GM21529 (cell line): ENCODE data around the gene SLC49A3.
"Not testable (repeated sequence)": the region's sequence is repeated elsewhere in the genome, so short reads cannot be mapped to it uniquely, and the experiment has no call there.

ENCODE experiments used
- ATAC-seq: cut with Tn5 transposase; IDR thresholded peaks from one replicate; pipeline ENCODE4 v1.9.1; 2021; ENCODE audit not compliant: unreplicated experiment

Gene SLC49A3

DNA sequence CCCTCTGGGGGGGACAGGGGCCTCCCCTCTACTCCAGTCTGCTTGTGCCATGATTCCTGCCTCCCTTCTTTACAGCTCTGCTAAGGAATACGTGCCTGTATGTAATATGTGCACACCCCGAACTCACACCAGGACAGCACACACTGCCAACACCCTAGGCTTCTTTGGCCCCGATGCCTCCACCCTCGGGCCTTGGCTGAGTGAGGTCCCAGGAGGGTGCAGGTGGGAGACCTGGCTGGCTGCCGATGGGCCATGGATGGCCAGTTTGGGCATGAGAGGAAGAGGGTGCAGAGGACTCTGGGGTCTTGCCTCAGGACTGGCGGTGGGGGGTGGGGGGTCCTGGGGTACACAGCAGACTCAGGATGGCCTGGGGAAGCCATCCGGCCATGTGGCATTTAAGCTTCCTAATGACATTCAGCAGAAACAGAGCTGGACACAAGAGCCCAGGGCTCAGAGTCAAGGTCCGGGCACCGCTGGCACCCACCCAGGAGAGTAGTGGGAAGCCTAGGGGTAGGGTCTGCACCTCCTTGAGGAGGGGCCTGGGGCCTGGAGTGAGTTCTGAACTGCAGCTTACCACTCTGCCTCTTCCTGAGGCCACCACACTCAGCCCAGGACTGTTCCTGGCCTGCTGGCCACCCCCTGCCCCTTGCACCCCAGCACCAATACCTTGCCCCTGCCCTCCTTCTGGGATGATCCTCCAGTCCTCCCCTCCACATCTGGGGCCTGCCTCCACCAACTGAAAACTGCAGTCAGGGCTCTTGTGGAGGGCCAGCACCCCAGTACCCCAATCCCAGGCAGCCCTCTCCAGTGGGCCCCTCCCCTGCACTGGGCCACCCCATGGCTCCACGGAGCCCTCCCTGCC, 14.6 kb upstream of the SLC49A3 start:
- ATAC-seq, result no peak

DNA sequence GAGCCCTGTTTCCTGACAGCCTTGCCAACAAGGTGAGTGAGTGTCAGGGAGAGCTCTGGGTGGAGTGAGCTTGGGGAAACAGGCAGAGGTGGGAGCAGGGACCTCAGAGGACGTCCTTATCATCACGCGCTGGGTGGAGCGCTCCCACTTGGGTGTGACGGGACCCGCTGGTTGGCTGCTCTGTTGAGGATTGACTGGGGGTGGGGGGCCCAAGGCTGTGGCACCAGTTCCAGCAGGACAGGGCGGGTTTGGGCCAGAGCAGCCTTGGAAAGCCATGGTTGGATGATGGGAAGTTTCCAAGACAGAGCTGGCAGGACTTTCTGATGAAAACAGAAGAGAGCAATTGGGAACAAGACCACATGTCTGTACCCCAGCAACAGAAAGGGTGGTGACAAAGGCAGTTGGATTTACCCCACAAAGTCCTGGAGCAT, 13.7 kb upstream of the SLC49A3 start:
- ATAC-seq, result no peak

DNA sequence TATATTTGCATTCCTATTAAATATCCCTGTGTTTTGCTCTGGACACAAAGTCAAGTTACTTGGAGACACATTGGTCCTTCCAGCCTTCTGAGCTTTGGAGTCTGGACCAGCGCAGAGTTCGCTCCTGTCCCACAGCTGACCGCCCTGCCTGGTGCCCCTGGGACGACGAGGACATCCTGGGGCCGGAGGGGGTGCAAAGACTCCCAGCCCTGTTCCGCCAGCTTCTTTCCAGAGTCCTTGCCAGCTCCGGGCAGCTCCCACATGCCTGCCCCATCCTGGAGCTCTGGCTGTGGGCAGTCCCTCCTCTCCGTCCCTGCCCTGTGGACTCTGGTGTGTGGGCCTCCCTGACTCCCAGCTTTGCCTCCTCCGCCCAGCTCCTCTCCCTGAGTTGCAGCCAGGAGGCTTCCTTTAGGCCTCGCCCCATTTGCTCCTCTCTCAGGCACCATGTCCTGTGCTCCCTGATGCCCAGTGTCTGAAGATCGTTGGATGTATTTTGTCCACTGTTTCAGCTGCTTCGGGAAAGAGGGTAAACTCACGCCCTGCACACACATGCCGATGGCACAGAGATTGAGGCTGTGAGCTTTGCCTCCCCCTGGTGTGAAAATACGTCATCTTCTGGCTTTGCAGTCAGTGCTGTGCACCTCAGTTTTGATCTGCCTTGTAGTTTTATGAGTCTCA, 11.8 kb upstream of the SLC49A3 start:
- no peak for ATAC-seq

DNA sequence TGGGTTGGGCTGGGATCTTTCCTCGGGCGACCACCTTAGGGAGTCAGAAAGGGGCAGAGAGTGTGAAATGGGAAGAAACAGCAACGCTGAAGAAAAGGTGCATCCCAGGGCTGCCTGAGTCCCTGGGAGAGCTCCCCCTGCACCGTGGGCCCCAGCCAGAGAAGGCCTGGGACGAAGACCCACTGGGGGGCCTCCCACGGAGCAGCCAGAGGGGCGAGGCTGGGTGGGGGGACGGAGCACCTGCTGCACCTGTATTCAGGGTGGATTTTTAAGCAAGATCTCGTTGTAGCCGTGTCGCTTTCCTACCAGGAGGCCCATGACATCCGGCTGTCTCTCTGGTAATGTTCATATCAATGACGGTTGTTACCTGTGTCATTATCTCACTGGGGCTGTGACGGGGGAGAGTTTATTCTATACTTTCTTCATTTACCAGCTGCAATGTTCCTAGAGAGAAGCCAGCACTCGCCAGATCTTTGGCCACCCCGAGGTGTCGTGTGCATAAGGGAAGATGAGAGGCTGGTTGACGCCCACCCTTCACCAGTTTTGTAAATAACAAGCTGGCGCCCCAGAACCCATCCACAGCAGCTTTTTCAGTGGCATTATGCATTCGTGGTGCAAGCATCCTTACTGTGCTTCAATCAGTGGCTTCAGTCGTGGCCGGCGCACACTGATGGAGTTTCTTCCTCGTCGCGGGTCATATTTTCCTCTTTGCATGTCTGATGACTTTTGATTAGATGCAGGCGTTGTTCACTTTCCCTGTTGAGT, 11.0 kb upstream of the SLC49A3 start:
- no peak for ATAC-seq

DNA sequence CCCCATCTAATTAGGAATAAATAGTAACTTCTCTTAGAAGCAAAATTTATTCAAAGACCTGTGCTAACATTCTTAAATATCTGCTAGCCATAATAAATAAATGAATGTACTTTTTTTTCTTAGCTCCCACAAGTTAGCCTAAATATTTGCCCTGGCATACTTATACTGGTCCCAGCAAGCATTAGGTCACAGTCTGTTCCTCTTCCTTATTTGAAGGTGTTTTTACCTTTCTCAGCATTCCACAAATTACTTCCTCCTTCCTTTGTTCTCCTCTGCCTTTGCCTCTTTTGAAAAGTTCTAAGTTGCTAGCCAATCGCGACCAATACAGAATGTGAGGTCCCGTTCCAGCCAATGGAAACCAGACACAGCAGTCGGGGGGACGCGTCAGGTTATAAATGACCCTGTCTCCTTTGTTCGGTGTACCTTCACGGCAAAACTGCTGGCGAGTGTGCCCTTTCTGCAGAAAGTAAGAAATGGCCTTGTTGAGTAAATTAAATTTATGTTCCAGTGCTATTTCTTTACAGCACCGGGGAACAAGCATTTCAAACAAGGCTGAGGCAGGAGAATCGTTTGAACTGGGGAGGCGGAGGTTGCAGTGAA, 5.5 kb upstream of the SLC49A3 start:
- ATAC-seq, result not testable (repeated sequence)

DNA sequence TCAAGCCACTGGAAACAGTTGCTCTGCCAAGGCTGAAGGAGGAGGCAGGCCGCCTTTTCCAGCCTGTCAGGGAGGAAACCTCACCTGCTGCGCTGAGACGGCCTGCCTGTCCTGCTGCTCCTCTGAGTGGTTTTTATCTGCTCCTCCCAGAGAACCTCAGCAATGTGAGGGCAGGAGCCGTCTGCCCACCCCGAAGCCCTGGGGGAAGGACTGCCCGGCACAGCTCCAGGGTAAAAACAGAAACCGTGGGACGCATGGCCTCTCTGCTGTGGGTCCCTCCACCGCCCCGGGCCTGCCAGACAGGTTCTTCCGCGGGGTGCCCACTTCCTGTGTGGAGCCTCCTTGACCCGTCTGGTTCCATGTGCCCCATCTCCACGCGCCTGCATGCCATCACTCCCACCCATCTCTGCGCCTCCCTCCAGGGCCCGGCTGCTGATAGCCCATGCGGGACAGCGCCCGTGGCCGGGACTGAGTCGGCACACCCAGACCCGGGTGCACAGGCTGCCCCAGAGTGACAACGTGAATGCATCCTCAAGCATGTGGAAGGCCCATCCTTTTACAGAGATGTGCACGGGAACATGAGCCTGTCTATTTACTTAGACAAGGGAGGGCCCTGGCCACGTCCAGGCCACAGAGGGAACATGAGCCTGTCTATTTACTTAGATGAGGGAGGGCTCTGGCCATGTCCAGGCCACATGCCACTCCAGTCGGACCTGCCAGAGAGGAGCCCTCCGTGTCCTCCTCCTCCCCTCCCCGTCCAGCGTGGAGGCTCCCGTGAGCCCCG, 4.0 kb upstream of the SLC49A3 start:
- no peak for ATAC-seq

DNA sequence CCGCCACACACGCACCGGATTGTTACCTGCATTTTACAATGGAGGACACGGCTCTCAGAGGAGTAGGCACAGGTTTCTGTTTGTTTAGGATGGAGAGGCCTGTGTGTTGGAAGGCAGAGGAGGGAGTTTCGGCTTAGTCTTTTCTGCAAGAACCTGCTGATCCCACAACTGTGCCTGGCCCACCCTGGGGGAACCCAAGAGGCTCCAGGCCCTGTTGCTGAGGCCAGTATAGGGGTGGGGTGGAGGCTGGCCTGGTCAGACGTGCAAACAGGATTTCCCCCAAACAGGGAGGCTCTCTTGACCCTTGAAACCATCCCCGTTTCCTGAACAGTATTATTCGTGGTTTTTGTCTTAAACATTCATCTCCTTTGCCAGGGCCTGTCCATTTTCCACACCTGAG, 772 bp upstream of the SLC49A3 start:
- ATAC-seq, result no peak

DNA sequence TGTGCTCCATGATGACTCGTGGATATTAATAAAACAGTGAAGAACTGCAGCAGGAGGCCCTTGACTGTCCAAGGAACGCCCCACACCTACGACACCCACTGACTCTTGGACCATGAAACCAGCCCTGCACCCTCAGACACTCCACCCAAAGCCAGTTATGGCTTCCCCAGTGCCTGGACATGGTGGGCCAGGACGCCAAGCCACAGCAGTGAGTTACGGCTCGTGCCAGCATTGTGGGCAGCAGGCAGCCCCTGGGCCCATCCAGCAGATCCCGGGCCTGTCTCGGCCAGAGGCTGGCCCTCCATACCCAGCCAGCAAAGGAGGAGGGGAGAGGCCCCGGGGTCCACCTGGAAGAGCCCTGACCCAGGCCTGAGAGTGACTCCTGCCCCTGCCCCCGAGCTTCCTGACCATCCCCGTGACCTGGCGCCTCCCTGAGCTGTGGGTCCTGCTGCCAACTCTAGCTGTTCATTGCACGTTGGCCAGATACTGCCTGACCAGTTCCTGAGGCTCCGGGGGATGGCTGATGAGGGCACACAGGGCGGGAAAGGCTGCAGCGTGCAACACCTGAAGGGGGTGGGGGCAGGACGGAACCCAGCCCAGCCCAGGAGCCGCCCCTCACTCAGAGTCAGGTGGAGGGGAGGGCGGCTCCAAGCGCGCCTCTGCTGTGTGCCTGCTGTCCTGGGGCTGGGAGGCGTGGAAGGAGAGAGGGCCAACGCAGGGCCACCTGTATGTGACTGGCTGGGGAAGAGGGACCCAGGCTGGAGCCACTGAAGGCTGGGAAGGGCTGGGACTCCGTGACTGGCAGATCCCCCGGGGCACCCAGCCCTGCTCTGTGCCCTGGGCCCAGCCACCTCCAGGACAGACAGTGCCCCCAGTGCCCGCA, 739 bp downstream of the SLC49A3 start:
- no peak for ATAC-seq

DNA sequence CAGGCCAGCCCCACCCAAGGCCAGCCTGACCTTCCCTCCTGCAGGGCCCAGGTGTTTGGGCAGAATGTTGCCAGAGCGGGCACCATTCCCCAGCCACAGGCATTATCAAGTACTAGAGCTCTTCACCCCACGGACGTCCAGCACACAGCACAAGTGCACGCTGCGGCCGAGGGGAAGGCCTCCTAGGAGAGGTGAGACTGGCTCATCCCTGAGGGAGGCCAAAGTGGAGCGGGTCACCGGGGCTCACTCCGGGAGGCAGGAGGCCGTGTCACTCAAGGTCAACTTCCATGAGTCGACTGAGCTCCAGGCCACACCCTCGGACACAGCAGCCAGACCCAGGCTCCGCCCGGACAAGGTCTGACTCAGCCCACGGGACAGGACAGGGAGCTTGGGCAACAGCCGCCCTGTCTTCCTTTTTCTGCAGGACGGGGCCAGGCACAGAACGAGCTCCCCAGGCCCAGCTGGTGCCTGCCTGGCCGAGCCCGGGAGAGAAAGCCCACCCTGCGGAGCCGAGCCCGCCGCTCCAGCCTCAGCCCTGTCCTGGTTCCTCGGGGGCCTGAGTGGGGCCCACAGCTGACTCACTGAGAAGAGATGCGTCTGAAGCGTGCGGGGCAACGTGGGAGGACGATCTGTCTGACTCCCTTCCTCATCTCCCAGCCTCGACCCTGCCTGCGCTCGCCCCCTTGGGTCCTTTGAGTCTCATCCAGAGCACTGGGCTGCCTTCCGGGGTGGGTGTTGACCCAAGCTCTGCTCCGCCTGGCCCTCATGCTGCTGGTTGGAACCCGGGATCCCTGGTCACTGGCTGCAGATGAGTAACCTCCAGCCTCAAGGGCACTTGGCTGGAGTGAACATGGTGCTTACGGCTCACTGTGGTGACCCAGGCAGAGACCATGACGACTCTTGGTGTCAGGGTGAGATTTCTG, 1.6 kb downstream of the SLC49A3 start:
- ATAC-seq, result no peak

DNA sequence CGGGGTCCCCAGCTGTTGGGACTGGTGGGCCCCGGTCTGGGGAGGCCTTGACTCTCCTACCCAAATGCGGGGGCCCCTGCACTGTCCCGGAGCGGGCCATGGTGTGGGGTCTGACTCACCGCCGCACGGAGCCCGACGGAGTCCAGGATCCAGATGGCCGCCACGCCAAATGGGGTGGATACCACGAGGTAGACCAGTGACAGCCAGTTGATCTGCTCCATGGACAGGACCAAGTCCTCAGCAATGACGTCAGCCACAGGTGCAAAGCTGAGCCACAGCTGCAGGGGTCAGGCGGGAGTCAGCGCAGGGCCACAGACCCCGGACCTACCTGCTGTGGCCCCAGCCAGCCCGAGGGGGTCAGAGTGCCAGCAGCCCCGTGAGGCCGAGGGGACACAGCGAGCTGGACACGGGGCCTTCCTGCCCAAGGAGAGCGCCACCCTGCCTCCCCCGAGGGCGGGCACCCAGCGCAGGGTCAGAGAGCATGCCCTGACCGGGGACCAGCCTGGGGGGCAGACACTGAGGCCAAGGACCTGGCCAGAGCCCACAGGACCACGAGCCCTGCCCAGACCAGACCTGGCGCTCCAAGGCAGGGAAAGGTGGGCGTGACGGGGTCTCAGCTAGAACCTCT, 2.4 kb downstream of the SLC49A3 start:
- ATAC-seq, result no peak

DNA sequence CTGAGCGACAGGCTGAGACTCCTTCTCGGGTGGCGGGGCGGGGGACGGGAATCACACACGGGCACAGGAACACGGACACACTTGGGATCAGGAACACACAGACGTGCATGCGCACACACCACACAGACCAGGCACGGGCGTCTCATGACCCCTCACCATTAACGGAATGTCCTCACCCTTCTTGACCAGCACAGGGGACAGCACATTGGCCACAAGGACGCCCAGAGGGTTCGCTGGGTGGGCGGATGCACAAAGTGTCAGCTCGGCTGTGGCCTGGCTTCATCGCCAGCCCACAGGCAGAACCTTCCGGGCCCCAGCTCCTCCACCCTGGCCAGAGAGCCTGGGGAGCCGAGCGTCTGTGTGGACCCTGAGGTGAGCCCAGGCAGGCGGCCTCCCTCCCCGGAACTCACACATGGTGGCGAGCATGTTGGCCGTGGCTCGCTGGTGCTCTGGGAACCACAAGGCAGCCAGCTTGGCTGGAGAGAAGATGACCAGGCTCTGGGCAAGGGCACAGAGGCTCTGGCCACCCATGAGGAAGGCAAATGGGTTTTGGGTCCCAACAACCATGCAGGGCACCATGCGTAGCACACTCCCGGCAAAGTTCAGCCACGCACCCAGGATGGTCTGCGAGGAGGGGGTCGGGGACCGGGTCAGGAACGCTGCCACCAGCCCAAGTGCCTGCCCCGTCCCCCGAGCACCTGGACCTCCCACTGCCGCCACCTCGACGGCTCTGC, 3.1 kb downstream of the SLC49A3 start:
- no peak for ATAC-seq

DNA sequence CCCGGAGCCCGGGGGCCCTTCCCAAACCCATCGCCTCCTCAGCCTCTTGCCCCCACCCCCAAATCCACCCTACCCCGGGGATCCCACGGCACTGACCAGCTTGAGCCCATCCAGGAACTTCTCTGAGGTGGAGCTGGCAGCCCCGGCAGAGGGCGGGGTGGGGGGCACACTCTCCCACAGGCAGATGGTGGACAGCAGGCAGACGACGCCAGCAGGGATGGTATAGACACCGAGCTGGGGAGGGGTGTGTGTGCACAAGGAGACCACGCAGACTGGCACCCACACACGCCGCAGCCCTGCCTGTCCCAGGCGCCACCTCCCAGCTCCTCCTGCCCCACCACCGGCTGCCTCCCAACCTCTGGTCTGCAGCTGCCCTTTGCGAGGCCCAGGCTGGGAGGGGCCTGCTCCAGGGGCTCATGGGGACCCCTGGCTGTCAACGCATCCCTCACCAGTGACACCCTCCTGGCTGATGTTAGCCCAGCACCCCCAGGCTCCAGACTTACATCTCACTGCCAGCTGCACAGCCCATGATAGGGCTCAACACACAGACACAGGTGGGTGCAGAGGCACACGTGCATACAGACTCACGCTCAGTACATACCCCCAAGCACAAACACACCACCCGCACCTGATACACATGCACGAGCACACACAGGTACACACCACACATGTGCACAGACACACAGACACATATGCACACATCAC, 4.2 kb downstream of the SLC49A3 start:
- no peak for ATAC-seq

DNA sequence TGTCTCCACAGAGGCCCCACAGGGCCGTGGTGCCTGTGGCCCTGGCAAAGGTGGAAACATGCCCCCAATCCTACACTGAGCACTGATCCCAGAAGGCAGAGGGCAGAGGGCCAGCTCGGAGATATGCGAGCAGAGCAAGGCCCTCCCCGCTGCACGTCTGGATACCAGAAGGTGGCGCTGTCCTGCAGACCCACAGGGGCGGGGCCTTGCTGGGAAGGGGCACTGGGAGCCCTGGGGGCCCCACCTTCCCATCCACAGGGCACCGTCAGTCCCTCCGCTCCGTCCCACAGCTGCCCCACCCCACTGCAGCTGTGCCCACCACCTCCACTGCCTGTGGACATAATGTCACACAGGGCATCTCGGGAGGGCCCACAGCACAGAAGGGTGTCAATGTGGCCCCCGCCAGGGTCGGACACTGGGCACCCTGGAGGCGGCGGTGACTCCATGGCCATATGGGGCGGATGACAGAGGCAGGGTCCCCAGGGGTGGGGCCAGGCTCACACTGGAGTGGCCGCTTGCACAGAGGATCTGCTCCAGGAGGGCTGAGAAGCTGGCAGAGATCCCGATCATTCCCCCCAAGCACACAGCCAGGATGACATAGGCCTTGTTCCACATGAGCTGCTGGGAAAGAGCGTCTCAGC, 4.8 kb downstream of the SLC49A3 start:
- no peak for ATAC-seq

DNA sequence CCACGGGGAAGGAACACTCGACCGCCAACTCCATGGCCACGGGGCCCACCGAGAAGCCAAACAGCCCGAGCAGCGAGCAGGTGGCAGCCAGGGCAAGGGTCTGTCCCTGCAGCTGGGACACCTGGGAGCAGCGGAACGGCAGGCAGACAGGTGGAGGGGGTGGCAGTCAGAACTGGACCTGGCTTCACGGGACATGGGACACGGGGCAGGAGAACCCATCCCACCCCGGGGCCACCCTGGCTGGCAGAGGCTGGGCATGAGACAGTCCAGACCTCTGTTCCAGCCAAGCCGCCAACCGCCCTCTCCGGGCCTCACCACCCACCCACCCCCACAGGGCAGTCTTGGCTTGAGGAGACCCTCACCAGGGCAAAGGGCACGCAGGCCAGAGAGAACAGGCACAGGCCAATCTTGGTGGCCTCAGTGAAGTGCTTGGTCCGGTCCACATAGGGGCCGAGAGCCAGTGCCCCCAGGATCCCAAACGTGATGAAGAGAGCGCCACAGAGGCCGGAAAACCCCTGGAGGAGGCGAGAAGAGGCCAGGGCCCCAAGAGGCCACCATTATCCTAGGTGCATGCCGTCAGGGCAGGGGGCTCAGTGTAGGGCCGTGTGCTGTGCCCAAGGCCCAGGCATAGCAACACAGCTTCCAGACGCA, 5.6 kb downstream of the SLC49A3 start:
- no peak for ATAC-seq

DNA sequence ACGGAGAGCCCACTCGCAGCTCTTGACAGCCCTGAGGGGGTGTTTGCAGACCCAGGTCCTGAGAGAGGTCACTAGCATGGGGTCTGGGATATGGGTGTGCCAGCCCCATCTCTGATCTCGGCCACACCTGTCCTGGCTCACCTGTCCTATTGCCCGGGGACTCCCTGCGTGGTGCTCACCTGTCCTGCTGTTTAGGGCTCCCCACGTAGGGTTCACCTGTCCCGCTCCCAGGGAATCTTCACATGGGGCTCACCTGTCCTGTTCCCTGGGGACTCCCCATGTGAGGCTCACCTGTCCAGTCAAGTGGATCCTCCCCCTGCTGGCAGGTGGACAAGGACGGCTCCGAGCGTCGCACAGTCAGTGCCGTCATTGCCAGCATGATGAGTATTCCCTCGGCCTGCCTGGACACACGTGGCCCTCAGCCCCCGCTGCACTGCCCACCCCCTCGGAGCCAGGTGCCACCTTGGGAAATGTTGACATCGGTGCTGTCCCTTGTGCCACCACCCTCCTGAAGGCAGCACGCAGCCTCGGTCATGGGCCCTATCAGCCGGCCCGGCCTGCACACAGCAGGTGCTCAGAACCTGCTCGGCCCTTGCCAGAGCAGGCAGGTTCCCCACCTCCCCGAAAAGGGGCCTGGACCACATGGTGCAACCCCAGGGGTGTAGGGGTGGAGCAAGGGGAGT, 6.3 kb downstream of the SLC49A3 start:
- no peak for ATAC-seq
